ENCODE measurements around the gene RANBP17.

DNA sequence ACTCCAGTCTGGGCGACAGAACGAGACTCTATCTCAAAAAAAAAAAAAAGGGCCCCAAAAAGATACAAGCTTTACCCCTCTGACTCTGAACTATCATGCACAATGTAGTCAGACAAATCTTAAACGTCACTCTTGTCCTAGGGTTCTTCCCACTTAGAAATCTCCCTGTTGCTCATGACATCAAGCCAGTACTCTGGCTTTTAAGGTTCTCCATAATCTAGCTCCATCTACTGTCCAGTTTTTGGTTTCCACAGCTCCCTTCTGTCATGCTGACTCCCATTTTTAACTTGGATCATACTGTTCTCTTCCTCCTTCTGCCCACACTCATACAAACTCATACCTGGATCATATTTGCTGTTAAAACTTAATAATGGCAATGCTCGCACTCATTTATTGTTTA is 290.6 kb downstream of the RANBP17 start:
- TF ChIP-seq, protein P1, sequence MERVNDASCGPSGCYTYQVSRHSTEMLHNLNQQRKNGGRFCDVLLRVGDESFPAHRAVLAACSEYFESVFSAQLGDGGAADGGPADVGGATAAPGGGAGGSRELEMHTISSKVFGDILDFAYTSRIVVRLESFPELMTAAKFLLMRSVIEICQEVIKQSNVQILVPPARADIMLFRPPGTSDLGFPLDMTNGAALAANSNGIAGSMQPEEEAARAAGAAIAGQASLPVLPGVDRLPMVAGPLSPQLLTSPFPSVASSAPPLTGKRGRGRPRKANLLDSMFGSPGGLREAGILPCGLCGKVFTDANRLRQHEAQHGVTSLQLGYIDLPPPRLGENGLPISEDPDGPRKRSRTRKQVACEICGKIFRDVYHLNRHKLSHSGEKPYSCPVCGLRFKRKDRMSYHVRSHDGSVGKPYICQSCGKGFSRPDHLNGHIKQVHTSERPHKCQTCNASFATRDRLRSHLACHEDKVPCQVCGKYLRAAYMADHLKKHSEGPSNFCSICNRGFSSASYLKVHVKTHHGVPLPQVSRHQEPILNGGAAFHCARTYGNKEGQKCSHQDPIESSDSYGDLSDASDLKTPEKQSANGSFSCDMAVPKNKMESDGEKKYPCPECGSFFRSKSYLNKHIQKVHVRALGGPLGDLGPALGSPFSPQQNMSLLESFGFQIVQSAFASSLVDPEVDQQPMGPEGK (CRISPR knock-in tag; IDR thresholded peaks at IDR 0.05; ENCODE audit: borderline replicate concordance) = no peak
- TF ChIP-seq ZFP3 (CRISPR knock-in tag; IDR thresholded peaks at IDR 0.05) = no peak
- TF ChIP-seq, protein P2, sequence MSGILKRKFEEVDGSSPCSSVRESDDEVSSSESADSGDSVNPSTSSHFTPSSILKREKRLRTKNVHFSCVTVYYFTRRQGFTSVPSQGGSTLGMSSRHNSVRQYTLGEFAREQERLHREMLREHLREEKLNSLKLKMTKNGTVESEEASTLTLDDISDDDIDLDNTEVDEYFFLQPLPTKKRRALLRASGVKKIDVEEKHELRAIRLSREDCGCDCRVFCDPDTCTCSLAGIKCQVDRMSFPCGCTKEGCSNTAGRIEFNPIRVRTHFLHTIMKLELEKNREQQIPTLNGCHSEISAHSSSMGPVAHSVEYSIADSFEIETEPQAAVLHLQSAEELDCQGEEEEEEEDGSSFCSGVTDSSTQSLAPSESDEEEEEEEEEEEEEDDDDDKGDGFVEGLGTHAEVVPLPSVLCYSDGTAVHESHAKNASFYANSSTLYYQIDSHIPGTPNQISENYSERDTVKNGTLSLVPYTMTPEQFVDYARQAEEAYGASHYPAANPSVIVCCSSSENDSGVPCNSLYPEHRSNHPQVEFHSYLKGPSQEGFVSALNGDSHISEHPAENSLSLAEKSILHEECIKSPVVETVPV (CRISPR knock-in tag; IDR thresholded peaks at IDR 0.05) = no peak
- TF ChIP-seq ZFP30 (CRISPR knock-in tag; IDR thresholded peaks at IDR 0.05) = no peak
- TF ChIP-seq CSDC2 (CRISPR knock-in tag; IDR thresholded peaks at IDR 0.05) = no peak
- no peak for TF ChIP-seq PPARA (CRISPR knock-in tag; IDR thresholded peaks at IDR 0.05; ENCODE audit: borderline replicate concordance)
- TF ChIP-seq, protein P3, sequence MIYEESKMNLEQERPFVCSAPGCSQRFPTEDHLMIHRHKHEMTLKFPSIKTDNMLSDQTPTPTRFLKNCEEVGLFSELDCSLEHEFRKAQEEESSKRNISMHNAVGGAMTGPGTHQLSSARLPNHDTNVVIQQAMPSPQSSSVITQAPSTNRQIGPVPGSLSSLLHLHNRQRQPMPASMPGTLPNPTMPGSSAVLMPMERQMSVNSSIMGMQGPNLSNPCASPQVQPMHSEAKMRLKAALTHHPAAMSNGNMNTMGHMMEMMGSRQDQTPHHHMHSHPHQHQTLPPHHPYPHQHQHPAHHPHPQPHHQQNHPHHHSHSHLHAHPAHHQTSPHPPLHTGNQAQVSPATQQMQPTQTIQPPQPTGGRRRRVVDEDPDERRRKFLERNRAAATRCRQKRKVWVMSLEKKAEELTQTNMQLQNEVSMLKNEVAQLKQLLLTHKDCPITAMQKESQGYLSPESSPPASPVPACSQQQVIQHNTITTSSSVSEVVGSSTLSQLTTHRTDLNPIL (CRISPR knock-in tag; IDR thresholded peaks at IDR 0.05; ENCODE audit: low read depth) = no peak
- no peak for TF ChIP-seq ESRRG (CRISPR knock-in tag; IDR thresholded peaks at IDR 0.05)
- TF ChIP-seq RARB (CRISPR knock-in tag; IDR thresholded peaks at IDR 0.05) = no peak
- no peak for TF ChIP-seq SNAI2 (CRISPR knock-in tag; IDR thresholded peaks at IDR 0.05)

All from SK-N-SH treated with all-trans-retinoic acid at 6 μM for 48 hours (cell line).